Right atrium auricular region (tissue), 2 donors: Measurements from ENCODE around the gene RAB17. TPM values are rescaled to one million over a fixed set of nuclear protein-coding genes. Genes with fewer than 3 reads are reported as not detected.

Source experiments
- DNase-seq: peaks from one replicate; pipeline ENCODE4 v3.0.0-alpha.2; 2019; ENCODE audit warnings: low spot score
- H3K27ac ChIP-seq, 2 donors: fragments of 200-600 bp; sonication (generic); 1 replicate in 1 of 2; 2 replicates in 1 of 2; pipeline ENCODE4 v1.5.1; 2016 to 2019
- H3K27me3 ChIP-seq, 2 donors: fragments of 200-600 bp; sonication (generic); one replicate each; pipeline versions ENCODE4 v1.5.1 to v1.6.0; 2017 to 2019
- H3K36me3 ChIP-seq: fragments of 200-600 bp; sonication (generic); one replicate; pipeline ENCODE4 v1.5.1; 2016
- H3K4me1 ChIP-seq, 2 donors: fragments of 200-600 bp; sonication (generic); one replicate each; pipeline versions ENCODE4 v1.5.1 to v1.6.0; 2017 to 2019
- H3K4me3 ChIP-seq, 2 donors: fragments of 200-600 bp; sonication (generic); 1 replicate in 1 of 2; 2 replicates in 1 of 2; pipeline ENCODE4 v1.5.1; 2017 to 2019; ENCODE audit warnings: mild to moderate bottlenecking in 1 of 2, moderate library complexity in 1 of 2
- H3K9me3 ChIP-seq, 2 donors: fragments of 200-600 bp; sonication (generic); one replicate each; pipeline ENCODE4 v1.5.1; 2019
- total RNA-seq, 2 donors: library from RNA; depleted of rRNA; stranded (reverse); fragments of >200 nt; gene quantifications; one replicate each; pipeline ENCODE4 v1.1.0, GENCODE V29; 2016
- TF ChIP-seq, protein P1 (sequence below), 2 donors: fragments of 200-600 bp; sonication (generic); IDR thresholded peaks; one replicate each; pipeline ENCODE4 v1.5.1; 2019; ENCODE audit warnings: antibody characterized with exemption in 2 of 2

The RAB17 gene
- total RNA-seq, 2 donors from 2014 or later: 1.0 to 4.5 TPM

GRCh38 chr2:237529452-237530402, 60.8 kb downstream of the RAB17 start:
- Histone ChIP-seq H3K27ac (no peak overlapping the region), H3K4me1 (no peaks in the 10 kb centered on the region), H3K27me3 (no peaks in the 10 kb centered on the region), H3K9me3 (no peaks in the 10 kb centered on the region), H3K36me3 (peaks cover 6% of the 10 kb centered on the region), H3K4me3 (no peak overlapping the region)
- DNase-seq: no peak
- TF ChIP-seq, protein P1, sequence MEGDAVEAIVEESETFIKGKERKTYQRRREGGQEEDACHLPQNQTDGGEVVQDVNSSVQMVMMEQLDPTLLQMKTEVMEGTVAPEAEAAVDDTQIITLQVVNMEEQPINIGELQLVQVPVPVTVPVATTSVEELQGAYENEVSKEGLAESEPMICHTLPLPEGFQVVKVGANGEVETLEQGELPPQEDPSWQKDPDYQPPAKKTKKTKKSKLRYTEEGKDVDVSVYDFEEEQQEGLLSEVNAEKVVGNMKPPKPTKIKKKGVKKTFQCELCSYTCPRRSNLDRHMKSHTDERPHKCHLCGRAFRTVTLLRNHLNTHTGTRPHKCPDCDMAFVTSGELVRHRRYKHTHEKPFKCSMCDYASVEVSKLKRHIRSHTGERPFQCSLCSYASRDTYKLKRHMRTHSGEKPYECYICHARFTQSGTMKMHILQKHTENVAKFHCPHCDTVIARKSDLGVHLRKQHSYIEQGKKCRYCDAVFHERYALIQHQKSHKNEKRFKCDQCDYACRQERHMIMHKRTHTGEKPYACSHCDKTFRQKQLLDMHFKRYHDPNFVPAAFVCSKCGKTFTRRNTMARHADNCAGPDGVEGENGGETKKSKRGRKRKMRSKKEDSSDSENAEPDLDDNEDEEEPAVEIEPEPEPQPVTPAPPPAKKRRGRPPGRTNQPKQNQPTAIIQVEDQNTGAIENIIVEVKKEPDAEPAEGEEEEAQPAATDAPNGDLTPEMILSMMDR (IDR thresholded peaks at IDR 0.05): no peak

DNA sequence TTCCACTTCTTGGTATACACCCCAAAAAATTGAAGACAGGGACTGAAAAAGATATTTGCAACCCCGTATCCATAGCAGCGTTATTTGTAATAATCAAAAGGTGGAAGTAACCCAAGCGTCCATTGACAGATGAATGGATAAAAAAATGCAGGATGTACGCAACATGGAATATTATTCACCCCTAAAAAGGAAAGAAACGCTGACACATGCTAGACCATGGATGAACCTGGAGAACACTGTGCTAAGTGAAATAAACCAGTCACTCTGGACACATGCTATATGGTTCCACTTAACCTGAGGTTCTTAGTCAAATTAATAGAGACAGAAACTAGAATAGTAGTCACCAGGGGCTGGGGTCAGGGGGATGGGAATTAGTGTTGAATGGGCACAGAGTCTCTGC, 62.8 kb downstream of the RAB17 start:
- no peaks in the 10 kb centered on the region for H3K4me1 ChIP-seq
- peaks cover 6% of the 10 kb centered on the region for H3K36me3 ChIP-seq
- H3K27me3 ChIP-seq: no peaks in the 10 kb centered on the region
- no peak overlapping the region for H3K4me3 ChIP-seq
- H3K27ac ChIP-seq: no peak overlapping the region
- H3K9me3 ChIP-seq: no peaks in the 10 kb centered on the region
- no peak for DNase-seq
- TF ChIP-seq, protein P1 (IDR thresholded peaks at IDR 0.05): no peak

DNA sequence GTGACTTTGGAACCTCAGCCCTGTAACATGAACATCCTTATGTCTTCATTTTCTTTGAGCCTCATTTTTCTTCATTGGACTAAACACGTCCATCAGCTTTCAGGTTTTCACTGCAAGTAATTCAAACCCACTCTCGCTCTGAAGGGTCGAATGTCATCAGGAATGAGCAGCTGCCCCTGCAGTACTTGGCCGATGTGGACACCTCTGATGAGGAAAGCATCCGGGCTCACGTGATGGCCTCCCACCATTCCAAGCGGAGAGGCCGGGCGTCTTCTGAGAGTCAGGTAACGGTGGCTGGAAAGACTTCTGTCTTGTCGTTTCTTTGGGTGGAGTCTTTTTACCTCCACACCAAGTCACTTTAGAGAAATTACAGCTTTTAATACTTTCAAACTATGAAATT, 63.3 kb downstream of the RAB17 start:
- Histone ChIP-seq H3K9me3 (no peaks in the 10 kb centered on the region), H3K4me3 (no peak overlapping the region), H3K36me3 (peaks cover 6% of the 10 kb centered on the region), H3K4me1 (no peaks in the 10 kb centered on the region), H3K27ac (no peak overlapping the region), H3K27me3 (no peaks in the 10 kb centered on the region)
- DNase-seq: no peak
- TF ChIP-seq, protein P1 (IDR thresholded peaks at IDR 0.05): no peak

DNA sequence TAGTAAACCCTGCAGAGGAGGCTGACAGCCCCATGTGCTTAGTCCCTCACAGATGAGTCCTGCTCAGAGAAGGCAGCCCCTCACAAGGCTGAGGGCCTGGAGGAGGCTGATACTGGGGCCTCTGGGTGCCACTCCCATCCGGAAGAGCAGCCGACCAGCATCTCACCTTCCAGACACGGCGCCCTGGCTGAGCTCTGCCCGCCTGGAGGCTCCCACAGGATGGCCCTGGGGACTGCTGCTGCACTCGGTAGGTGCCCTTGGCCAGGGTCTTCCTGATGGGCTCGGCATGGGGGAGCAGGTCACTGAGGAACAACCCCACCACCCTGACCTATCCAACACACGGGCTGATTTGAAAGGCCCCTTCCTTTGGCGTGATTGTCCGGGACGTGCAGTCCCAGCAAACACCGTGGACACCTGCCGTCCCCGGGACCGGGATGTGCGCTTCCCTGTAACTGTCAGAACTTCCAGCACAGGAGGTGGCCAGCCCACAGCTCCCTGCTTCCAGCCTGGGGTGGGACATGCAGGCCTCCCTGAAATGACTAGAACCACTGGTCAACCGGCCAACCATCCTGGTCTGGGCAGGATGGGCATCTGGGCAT, 64.9 kb downstream of the RAB17 start:
- TF ChIP-seq, protein P1 (IDR thresholded peaks at IDR 0.05): no peak

GRCh38 chr2:237524631-237525030, 65.9 kb downstream of the RAB17 start:
- H3K27ac ChIP-seq: no peak overlapping the region
- H3K9me3 ChIP-seq: no peaks in the 10 kb centered on the region
- DNase-seq: no peak
- TF ChIP-seq, protein P1 (IDR thresholded peaks at IDR 0.05): no peak
- H3K27me3 ChIP-seq: no peaks in the 10 kb centered on the region
- H3K36me3 ChIP-seq: peaks cover 6% of the 10 kb centered on the region
- no peak overlapping the region for H3K4me3 ChIP-seq
- no peaks in the 10 kb centered on the region for H3K4me1 ChIP-seq

More for the DNA sequence above, 64.9 kb downstream of the RAB17 start:
- Histone ChIP-seq H3K27ac (no peak overlapping the region), H3K36me3 (peaks cover 6% of the 10 kb centered on the region), H3K4me1 (no peaks in the 10 kb centered on the region), H3K9me3 (no peaks in the 10 kb centered on the region), H3K27me3 (no peaks in the 10 kb centered on the region), H3K4me3 (no peak overlapping the region)
- DNase-seq: no peak

Other genes starting within 250 kb of the RAB17 start
- gene COL6A3, start 176.6 kb downstream of the RAB17 start, total RNA-seq: 100 to 1,000 TPM in 1 of 2 donors, 10 to 100 TPM in 1; 61.6 to 103 TPM
- gene MLPH, start 103.5 kb downstream of the RAB17 start, total RNA-seq: 100 to 1,000 TPM in 1 of 2 donors, 10 to 100 TPM in 1; 27.1 to 108 TPM
- not detected for gene PRLH, start 24.2 kb downstream of the RAB17 start, total RNA-seq
- 10 to 100 TPM; 71.2 to 88.5 TPM for gene LRRFIP1, start 36.9 kb upstream of the RAB17 start, total RNA-seq
- gene RBM44, start 208.0 kb upstream of the RAB17 start, total RNA-seq: under 1 TPM; 0.30 to 0.55 TPM